ENCODE measurements around the gene PPDPF.

- TF ChIP-seq REST (IDR thresholded peaks at IDR 0.05; ENCODE audit: insufficient read depth in 1 of 2, low read depth in 2 of 2, low read length in 2 of 2) (no peak), POLR2AphosphoS5 (IDR thresholded peaks at IDR 0.05; ENCODE audit: low read depth, low read length) (no peak)
These were observed 679 bp upstream of the PPDPF start for GRCh38 chr20:63519668-63520503.
